Measurements from ENCODE around the gene GRM7.

The GRM7 gene

DNA sequence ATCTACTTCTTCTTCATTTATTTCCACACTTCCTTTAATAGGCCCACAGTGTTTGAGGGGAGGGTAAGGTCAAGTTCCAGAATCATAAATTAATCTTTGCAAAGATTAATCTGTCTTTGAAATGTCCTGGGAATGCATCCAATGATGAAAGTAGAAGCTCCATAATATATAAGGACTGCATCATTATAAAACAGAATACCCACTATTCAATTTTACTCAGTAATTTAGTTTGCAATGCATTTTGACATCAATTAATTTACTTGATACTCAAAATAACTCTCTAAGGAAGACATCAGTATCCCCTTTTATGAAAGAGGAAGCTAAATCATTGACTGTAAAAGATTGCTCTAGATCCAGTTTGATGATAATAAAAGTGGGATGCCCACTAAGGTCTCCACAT, 777.2 kb downstream of the GRM7 start:
- H3K4me3 ChIP-seq (ENCODE audit: low read depth, low read length) = no peak overlapping the region
- no peak overlapping the region for H3K9ac ChIP-seq (ENCODE audit: low read depth, low read length)
- H3K9me3 ChIP-seq (ENCODE audit: control insufficient read depth, insufficient read depth, low read length) = no peaks in the 10 kb centered on the region
- H3K4me1 ChIP-seq (ENCODE audit: control insufficient read depth, insufficient read depth, low read length) = no peaks in the 10 kb centered on the region
- no peaks in the 10 kb centered on the region for H3K27me3 ChIP-seq (ENCODE audit: control insufficient read depth, insufficient read depth, low read length)
- no peak overlapping the region for H3K27ac ChIP-seq (ENCODE audit: low read depth, low read length)
- H3K36me3 ChIP-seq (ENCODE audit: control insufficient read depth, insufficient read depth, low read length) = no peaks in the 10 kb centered on the region

DNA sequence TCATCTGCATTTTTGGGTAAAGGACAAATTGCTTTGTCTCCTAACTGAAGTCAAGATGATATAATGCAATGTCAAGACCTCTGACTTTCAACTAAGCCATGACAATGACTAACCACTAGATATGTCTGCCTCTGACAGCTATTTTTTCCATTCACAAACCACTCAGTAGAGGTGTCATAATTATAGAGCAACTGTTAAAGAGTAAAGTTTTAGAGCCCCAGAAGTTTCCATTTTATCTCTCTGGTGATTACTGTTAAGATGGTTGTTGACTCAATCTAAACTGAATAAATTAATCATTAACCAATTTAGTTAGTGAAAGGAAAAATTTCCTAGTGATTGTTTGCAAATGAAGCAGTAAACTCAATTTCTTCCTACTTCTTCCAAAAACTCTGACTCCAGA, 779.9 kb downstream of the GRM7 start:
- Histone ChIP-seq H3K9ac (ENCODE audit: low read depth, low read length) (no peak overlapping the region), H3K4me1 (ENCODE audit: control insufficient read depth, insufficient read depth, low read length) (no peaks in the 10 kb centered on the region)

DNA sequence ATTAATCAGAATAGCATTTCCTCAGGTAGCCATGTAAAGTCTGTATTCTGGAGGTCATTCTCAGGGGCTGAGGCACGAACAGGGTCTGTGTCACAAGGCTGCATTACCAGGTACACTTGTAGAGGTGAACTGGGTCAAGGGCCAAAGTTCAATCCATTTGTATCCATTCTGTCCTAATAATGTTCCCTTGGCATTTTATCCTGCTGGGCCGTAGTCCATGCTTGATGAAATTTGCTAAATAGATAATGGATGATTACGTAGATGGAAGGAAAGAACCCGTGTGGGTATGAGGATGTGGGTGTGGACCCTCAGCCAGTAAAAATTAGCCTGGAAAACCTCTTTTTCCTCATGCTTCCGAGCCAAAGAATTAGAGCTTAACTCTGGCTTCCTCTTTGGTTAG, 785.9 kb downstream of the GRM7 start:
- Histone ChIP-seq H3K27me3 (ENCODE audit: control insufficient read depth, insufficient read depth, low read length) (no peaks in the 10 kb centered on the region), H3K9me3 (ENCODE audit: control insufficient read depth, insufficient read depth, low read length) (0 out of 2 replicates have a peak, but pooled peaks cover 2% of the 10 kb centered on the region), H3K27ac (ENCODE audit: low read depth, low read length) (no peak overlapping the region), H3K4me1 (ENCODE audit: control insufficient read depth, insufficient read depth, low read length) (peaks cover 10% of the 10 kb centered on the region; the same call in 1 of the 2 replicates), H3K4me3 (ENCODE audit: low read depth, low read length) (no peak overlapping the region), H3K36me3 (ENCODE audit: control insufficient read depth, insufficient read depth, low read length) (no peaks in the 10 kb centered on the region), H3K9ac (ENCODE audit: low read depth, low read length) (no peak overlapping the region)

More for the DNA sequence above, 779.9 kb downstream of the GRM7 start:
- H3K9me3 ChIP-seq (ENCODE audit: control insufficient read depth, insufficient read depth, low read length) = no peaks in the 10 kb centered on the region
- H3K4me3 ChIP-seq (ENCODE audit: low read depth, low read length) = no peak overlapping the region
- H3K27me3 ChIP-seq (ENCODE audit: control insufficient read depth, insufficient read depth, low read length) = no peaks in the 10 kb centered on the region
- no peaks in the 10 kb centered on the region for H3K36me3 ChIP-seq (ENCODE audit: control insufficient read depth, insufficient read depth, low read length)
- H3K27ac ChIP-seq (ENCODE audit: low read depth, low read length) = no peak overlapping the region

- Histone ChIP-seq H3K36me3 (ENCODE audit: control insufficient read depth, insufficient read depth, low read length) (no peaks in the 10 kb centered on the region), H3K27ac (ENCODE audit: low read depth, low read length) (peak overlapping the region; percentile 31), H3K4me1 (ENCODE audit: control insufficient read depth, insufficient read depth, low read length) (peaks cover 10% of the 10 kb centered on the region; the same call in 1 of the 2 replicates), H3K9ac (ENCODE audit: low read depth, low read length) (no peak overlapping the region), H3K27me3 (ENCODE audit: control insufficient read depth, insufficient read depth, low read length) (no peaks in the 10 kb centered on the region), H3K4me3 (ENCODE audit: low read depth, low read length) (no peak overlapping the region), H3K9me3 (ENCODE audit: control insufficient read depth, insufficient read depth, low read length) (0 out of 2 replicates have a peak, but pooled peaks cover 13% of the 10 kb centered on the region)
Measured at GRCh38 chr3:7650466-7650865, 789.6 kb downstream of the GRM7 start.

DNA sequence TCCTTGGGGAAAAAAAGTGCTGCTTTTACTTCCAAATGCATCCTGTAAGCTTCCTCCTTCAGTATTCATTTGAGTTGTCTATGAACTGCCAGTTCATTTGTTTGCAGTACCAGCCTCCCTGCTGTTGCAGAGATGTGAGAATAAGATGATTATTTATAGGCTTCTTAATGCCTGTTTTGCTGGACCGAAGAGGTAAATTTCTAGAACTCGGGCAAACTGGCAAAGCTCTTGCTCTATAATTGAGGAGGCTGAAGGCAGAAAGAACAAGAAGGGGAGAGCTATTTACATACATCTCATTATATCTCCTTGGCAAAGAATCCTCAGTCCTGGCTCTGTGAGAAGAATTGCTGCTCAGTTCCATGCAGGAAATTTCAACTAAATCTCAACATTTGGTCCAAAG, 790.4 kb downstream of the GRM7 start:
- Histone ChIP-seq H3K4me1 (ENCODE audit: control insufficient read depth, insufficient read depth, low read length) (peaks cover 10% of the 10 kb centered on the region; the same call in 1 of the 2 replicates), H3K9ac (ENCODE audit: low read depth, low read length) (no peak overlapping the region), H3K36me3 (ENCODE audit: control insufficient read depth, insufficient read depth, low read length) (no peaks in the 10 kb centered on the region), H3K9me3 (ENCODE audit: control insufficient read depth, insufficient read depth, low read length) (0 out of 2 replicates have a peak, but pooled peaks cover 13% of the 10 kb centered on the region), H3K27ac (ENCODE audit: low read depth, low read length) (peak overlapping the region; percentile 31), H3K27me3 (ENCODE audit: control insufficient read depth, insufficient read depth, low read length) (no peaks in the 10 kb centered on the region), H3K4me3 (ENCODE audit: low read depth, low read length) (no peak overlapping the region)

DNA sequence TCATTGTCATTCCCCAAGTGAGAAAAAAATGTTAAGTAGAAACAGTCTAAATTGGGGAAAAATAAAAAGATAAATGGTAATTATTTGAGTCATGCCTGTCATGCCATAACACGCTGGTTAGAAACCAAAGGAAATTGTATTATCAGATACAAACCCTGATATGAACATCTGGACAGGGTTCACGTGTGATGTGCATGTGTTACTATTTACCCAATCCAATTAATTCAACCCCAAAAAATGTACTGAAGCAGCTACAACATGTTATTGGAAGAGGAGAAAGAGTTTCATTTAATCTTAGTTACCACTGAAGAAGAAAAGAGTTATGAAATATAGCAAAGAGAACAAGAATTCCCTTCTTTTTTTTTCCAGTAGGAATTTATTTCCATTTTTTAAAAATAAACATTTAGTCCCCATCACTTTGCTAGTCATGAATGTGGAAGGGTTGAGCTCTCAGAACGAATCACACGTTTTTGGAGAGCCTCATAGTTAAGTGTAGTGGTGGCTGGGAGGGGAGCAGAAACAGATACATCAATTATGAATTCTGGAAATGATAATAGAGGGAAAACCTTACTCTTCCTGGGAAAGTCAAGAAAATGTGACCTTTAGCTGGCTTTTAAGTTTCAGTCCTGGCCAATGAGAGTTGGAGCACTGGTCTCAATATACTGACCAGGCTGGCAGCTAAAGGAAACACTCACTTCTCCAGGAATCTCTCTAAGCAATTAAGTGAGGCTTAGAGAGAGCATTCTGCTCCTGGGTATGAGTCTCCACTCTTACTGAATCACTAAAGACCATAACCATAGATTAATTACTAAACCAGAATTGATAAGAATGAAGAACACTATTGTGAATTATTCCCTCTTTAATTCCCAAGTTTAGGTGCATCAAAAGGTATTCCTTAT, 796.5 kb downstream of the GRM7 start:
- Histone ChIP-seq H3K4me3 (ENCODE audit: low read depth, low read length) (no peak overlapping the region), H3K9me3 (ENCODE audit: control insufficient read depth, insufficient read depth, low read length) (0 out of 2 replicates have a peak, but pooled peaks cover 11% of the 10 kb centered on the region), H3K36me3 (ENCODE audit: control insufficient read depth, insufficient read depth, low read length) (no peaks in the 10 kb centered on the region), H3K9ac (ENCODE audit: low read depth, low read length) (no peak overlapping the region), H3K27ac (ENCODE audit: low read depth, low read length) (no peak overlapping the region), H3K27me3 (ENCODE audit: control insufficient read depth, insufficient read depth, low read length) (no peaks in the 10 kb centered on the region), H3K4me1 (ENCODE audit: control insufficient read depth, insufficient read depth, low read length) (no peaks in the 10 kb centered on the region)

- Histone ChIP-seq H3K9ac (ENCODE audit: low read depth, low read length) (no peak overlapping the region), H3K4me1 (ENCODE audit: control insufficient read depth, insufficient read depth, low read length) (no peaks in the 10 kb centered on the region), H3K4me3 (ENCODE audit: low read depth, low read length) (no peak overlapping the region), H3K36me3 (ENCODE audit: control insufficient read depth, insufficient read depth, low read length) (no peaks in the 10 kb centered on the region), H3K9me3 (ENCODE audit: control insufficient read depth, insufficient read depth, low read length) (0 out of 2 replicates have a peak, but pooled peaks cover 8% of the 10 kb centered on the region), H3K27me3 (ENCODE audit: control insufficient read depth, insufficient read depth, low read length) (no peaks in the 10 kb centered on the region), H3K27ac (ENCODE audit: low read depth, low read length) (no peak overlapping the region)
Measured at GRCh38 chr3:7658294-7658693, 797.4 kb downstream of the GRM7 start.

DNA sequence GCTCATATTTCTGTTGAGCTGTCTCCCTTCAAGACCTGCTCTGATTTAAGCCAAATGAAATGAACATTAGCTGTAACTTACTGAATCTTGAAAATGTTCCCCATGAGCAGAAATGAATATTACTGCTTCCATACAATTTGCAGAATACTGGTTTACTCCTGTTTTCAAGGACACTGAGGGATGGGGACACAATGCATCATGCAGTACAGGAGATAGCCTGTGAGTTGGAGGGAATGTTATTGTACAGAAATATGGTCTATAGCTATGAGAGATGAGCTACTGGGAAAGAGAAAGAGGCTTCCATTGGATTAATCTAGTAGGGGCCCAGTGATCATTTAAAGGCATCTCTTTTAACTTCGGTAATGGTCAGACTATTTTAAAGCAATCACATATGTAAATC, 798.2 kb downstream of the GRM7 start:
- Histone ChIP-seq H3K4me3 (ENCODE audit: low read depth, low read length) (no peak overlapping the region), H3K4me1 (ENCODE audit: control insufficient read depth, insufficient read depth, low read length) (no peaks in the 10 kb centered on the region), H3K27ac (ENCODE audit: low read depth, low read length) (no peak overlapping the region), H3K9ac (ENCODE audit: low read depth, low read length) (no peak overlapping the region), H3K27me3 (ENCODE audit: control insufficient read depth, insufficient read depth, low read length) (no peaks in the 10 kb centered on the region), H3K9me3 (ENCODE audit: control insufficient read depth, insufficient read depth, low read length) (0 out of 2 replicates have a peak, but pooled peaks cover 1% of the 10 kb centered on the region), H3K36me3 (ENCODE audit: control insufficient read depth, insufficient read depth, low read length) (no peaks in the 10 kb centered on the region)

DNA sequence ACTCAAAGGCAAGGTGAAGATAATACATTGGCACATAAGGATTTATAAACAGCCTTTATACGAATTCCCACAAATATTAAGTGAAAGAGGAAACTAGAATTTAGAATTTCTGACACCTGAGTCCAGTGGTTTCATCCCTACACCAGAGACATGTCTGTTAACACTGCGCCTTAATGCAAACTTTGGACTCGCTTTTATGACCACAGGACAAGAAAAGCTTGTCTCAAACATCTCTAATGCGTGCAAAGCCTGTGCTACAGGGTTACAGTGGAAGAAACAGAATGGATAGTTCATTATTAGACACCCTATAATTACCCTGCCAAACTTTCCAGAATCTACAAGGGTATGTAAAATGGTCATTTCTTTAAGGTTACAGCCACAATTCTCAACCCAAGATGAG, 802.9 kb downstream of the GRM7 start:
- H3K9ac ChIP-seq (ENCODE audit: low read depth, low read length) = no peak overlapping the region
- H3K27me3 ChIP-seq (ENCODE audit: control insufficient read depth, insufficient read depth, low read length) = no peaks in the 10 kb centered on the region
- H3K27ac ChIP-seq (ENCODE audit: low read depth, low read length) = no peak overlapping the region
- H3K4me1 ChIP-seq (ENCODE audit: control insufficient read depth, insufficient read depth, low read length) = no peaks in the 10 kb centered on the region
- no peaks in the 10 kb centered on the region for H3K9me3 ChIP-seq (ENCODE audit: control insufficient read depth, insufficient read depth, low read length)
- no peaks in the 10 kb centered on the region for H3K36me3 ChIP-seq (ENCODE audit: control insufficient read depth, insufficient read depth, low read length)
- H3K4me3 ChIP-seq (ENCODE audit: low read depth, low read length) = no peak overlapping the region

DNA sequence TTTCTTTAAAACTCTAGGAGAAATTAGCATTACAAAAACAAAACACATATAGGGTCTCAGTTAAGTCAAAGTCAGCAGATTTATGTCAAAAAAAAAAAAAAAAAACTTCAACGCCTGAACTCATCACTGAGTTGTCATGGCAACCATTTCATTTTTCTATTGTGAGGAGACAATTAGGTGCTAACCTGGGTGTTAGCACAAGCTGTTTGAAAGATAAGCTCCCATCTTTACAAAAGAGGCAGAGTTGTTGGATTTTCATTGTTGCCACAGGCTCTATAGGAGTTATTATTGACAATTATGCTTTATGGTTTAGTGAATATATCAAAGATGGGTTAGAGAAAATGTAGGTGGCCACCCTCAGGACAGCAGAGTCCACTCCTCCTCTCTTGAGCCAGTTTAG, 806.9 kb downstream of the GRM7 start:
- Histone ChIP-seq H3K27me3 (ENCODE audit: control insufficient read depth, insufficient read depth, low read length) (no peaks in the 10 kb centered on the region), H3K4me1 (ENCODE audit: control insufficient read depth, insufficient read depth, low read length) (no peaks in the 10 kb centered on the region), H3K9me3 (ENCODE audit: control insufficient read depth, insufficient read depth, low read length) (no peaks in the 10 kb centered on the region), H3K4me3 (ENCODE audit: low read depth, low read length) (no peak overlapping the region), H3K9ac (ENCODE audit: low read depth, low read length) (no peak overlapping the region), H3K36me3 (ENCODE audit: control insufficient read depth, insufficient read depth, low read length) (no peaks in the 10 kb centered on the region), H3K27ac (ENCODE audit: low read depth, low read length) (no peak overlapping the region)

DNA sequence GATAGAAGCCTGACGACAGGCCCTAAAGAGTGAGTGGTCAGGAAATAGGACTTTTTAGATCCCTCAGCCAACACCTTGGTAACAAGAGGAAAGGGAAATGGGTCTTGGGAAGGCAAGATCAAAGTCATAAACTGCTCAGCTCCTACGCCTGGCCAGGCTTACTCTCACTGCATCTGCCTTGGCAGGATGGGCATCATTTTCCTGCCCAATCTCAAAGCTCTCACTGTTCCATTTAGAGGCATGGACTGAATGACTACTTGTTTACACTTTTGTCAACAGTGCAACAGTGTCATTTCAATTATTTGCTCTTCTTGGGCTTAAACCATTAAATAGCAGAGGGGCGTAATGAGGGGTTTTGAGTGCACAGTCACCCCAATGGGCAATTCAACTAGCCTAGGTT, 808.7 kb downstream of the GRM7 start:
- no peaks in the 10 kb centered on the region for H3K27me3 ChIP-seq (ENCODE audit: control insufficient read depth, insufficient read depth, low read length)
- H3K36me3 ChIP-seq (ENCODE audit: control insufficient read depth, insufficient read depth, low read length) = no peaks in the 10 kb centered on the region
- H3K4me1 ChIP-seq (ENCODE audit: control insufficient read depth, insufficient read depth, low read length) = no peaks in the 10 kb centered on the region
- no peaks in the 10 kb centered on the region for H3K9me3 ChIP-seq (ENCODE audit: control insufficient read depth, insufficient read depth, low read length)
- no peak overlapping the region for H3K27ac ChIP-seq (ENCODE audit: low read depth, low read length)
- H3K9ac ChIP-seq (ENCODE audit: low read depth, low read length) = no peak overlapping the region
- H3K4me3 ChIP-seq (ENCODE audit: low read depth, low read length) = no peak overlapping the region

All from HUES48 (cell line).